HL-60 (cell line): Measurements from ENCODE around the gene ZG16B.

Experiments
- GABPA ChIP-seq: IDR thresholded peaks from 2 replicates; pipeline ENCODE4 v1.6.1; 2012; ENCODE audit warnings: low read depth
- POLR2AphosphoS5 ChIP-seq: IDR thresholded peaks from 2 replicates; pipeline ENCODE4 v1.6.1; 2012; ENCODE audit warnings: low read depth
- SPI1 ChIP-seq: IDR thresholded peaks from 2 replicates; pipeline ENCODE4 v1.6.1; 2012; ENCODE audit warnings: low read depth, mild to moderate bottlenecking, borderline replicate concordance
- TF ChIP-seq, protein P1 (sequence below): IDR thresholded peaks from one replicate; pipeline ENCODE4 v1.5.1; 2011; ENCODE audit warnings: low read length, control low read depth, inconsistent platforms; ENCODE audit not compliant: insufficient read depth
- TF ChIP-seq, protein P2 (sequence below): IDR thresholded peaks from 2 replicates; pipeline ENCODE4 v1.6.1; 2012; ENCODE audit warnings: low read depth; ENCODE audit not compliant: insufficient replicate concordance

DNA sequence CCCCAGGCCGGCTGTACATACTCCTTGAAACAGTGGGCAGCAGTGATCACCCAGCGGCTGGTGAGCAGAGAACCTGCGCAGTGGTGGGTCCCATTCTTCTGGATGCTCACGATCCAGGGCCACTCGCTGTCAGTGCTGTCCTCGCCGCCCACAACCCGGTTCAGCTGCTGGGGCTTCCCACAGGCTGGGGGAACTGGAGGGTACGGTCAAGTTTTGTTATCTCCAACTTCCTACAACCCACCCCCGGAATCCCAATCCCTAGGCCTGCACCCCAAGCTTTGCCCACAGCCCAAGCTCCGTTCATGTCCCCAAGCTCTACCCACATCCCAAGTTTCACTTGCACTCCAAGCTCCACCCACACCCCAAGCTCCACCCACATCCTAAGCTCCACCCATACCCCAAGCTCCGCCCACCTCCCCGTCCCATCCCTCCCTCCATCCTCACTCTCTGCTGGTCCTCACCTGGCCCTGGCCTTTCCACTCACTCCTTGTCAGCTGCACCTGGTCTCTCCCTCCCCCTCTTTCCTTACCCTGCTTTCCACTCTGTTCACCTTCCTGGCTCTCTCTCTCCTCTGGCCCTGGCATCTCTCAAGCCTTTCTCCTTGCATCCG lies 26.1 kb downstream of the ZG16B start:
- TF ChIP-seq GABPA (no peak), POLR2AphosphoS5 (no peak), SPI1 (no peak)
- TF ChIP-seq, protein P1, sequence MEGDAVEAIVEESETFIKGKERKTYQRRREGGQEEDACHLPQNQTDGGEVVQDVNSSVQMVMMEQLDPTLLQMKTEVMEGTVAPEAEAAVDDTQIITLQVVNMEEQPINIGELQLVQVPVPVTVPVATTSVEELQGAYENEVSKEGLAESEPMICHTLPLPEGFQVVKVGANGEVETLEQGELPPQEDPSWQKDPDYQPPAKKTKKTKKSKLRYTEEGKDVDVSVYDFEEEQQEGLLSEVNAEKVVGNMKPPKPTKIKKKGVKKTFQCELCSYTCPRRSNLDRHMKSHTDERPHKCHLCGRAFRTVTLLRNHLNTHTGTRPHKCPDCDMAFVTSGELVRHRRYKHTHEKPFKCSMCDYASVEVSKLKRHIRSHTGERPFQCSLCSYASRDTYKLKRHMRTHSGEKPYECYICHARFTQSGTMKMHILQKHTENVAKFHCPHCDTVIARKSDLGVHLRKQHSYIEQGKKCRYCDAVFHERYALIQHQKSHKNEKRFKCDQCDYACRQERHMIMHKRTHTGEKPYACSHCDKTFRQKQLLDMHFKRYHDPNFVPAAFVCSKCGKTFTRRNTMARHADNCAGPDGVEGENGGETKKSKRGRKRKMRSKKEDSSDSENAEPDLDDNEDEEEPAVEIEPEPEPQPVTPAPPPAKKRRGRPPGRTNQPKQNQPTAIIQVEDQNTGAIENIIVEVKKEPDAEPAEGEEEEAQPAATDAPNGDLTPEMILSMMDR, result no peak
- TF ChIP-seq, protein P2, sequence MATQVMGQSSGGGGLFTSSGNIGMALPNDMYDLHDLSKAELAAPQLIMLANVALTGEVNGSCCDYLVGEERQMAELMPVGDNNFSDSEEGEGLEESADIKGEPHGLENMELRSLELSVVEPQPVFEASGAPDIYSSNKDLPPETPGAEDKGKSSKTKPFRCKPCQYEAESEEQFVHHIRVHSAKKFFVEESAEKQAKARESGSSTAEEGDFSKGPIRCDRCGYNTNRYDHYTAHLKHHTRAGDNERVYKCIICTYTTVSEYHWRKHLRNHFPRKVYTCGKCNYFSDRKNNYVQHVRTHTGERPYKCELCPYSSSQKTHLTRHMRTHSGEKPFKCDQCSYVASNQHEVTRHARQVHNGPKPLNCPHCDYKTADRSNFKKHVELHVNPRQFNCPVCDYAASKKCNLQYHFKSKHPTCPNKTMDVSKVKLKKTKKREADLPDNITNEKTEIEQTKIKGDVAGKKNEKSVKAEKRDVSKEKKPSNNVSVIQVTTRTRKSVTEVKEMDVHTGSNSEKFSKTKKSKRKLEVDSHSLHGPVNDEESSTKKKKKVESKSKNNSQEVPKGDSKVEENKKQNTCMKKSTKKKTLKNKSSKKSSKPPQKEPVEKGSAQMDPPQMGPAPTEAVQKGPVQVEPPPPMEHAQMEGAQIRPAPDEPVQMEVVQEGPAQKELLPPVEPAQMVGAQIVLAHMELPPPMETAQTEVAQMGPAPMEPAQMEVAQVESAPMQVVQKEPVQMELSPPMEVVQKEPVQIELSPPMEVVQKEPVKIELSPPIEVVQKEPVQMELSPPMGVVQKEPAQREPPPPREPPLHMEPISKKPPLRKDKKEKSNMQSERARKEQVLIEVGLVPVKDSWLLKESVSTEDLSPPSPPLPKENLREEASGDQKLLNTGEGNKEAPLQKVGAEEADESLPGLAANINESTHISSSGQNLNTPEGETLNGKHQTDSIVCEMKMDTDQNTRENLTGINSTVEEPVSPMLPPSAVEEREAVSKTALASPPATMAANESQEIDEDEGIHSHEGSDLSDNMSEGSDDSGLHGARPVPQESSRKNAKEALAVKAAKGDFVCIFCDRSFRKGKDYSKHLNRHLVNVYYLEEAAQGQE, result no peak
